HepG2 (cell line): Measurements from ENCODE around the gene PYGL. TPM values are rescaled to one million over a fixed set of nuclear protein-coding genes. Genes with fewer than 3 reads are reported as not detected.

Source experiments
- BCL3 ChIP-seq: sonication (generic); formaldehyde crosslinking; IDR thresholded peaks from 2 replicates; pipeline ENCODE4 v1.5.1; 2020; ENCODE audit warnings: mild to moderate bottlenecking, missing genetic modification reagents, moderate library complexity
- DDIT3 ChIP-seq: sonication (generic); formaldehyde crosslinking; IDR thresholded peaks from 2 replicates; pipeline ENCODE4 v1.4.0; 2020; ENCODE audit warnings: mild to moderate bottlenecking, missing genetic modification reagents
- EEA1 ChIP-seq: sonication (generic); formaldehyde crosslinking; IDR thresholded peaks from 2 replicates; pipeline ENCODE4 v1.5.1; 2020; ENCODE audit warnings: mild to moderate bottlenecking, missing genetic modification reagents, borderline replicate concordance
- FOSL2 ChIP-seq: sonication (generic); formaldehyde crosslinking; IDR thresholded peaks from 2 replicates; pipeline ENCODE4 v1.4.0; 2020; ENCODE audit warnings: missing genetic modification reagents
- HMG20A ChIP-seq: IDR thresholded peaks from 2 replicates; pipeline ENCODE4 v1.6.1; 2016; ENCODE audit warnings: borderline replicate concordance
- LBX2 ChIP-seq: sonication (generic); formaldehyde crosslinking; IDR thresholded peaks from 2 replicates; pipeline ENCODE4 v1.5.0; 2020; ENCODE audit warnings: missing genetic modification reagents, mild to moderate bottlenecking, borderline replicate concordance
- MYC ChIP-seq: sonication (generic); formaldehyde crosslinking; IDR thresholded peaks from 2 replicates; pipeline ENCODE4 v1.9.0; 2021; ENCODE audit warnings: missing genetic modification reagents, borderline replicate concordance
- PAWR ChIP-seq: sonication (generic); formaldehyde crosslinking; IDR thresholded peaks from 2 replicates; pipeline ENCODE4 v1.4.0; 2020; ENCODE audit warnings: missing genetic modification reagents, mild to moderate bottlenecking, borderline replicate concordance
- RCOR2 ChIP-seq: IDR thresholded peaks from 2 replicates; pipeline ENCODE4 v1.6.1; 2016; ENCODE audit warnings: missing biosample characterization, missing genetic modification reagents
- RNF2 ChIP-seq: fragments of 450-650 bp; conservative IDR thresholded peaks from 2 replicates; pipeline ENCODE4 v1.6.1; 2016; ENCODE audit warnings: low read depth
- ZBTB40 ChIP-seq, 2 experiments: fragments of 450-650 bp in 1 of 2; sonication (generic) in 1 of 2; formaldehyde crosslinking in 1 of 2; IDR thresholded peaks; 2 replicates each; pipeline versions ENCODE4 v1.6.1 to v1.8.0; 2016 to 2022; ENCODE audit warnings: antibody characterized with exemption in 1 of 2, mild to moderate bottlenecking in 1 of 2, missing genetic modification reagents in 1 of 2
- ZFP36 ChIP-seq: fragments of 150-350 bp; IDR thresholded peaks from 2 replicates; pipeline ENCODE4 v1.6.1; 2018; ENCODE audit warnings: borderline replicate concordance, low read length, low read depth; ENCODE audit not compliant: partially characterized antibody
- ZFY ChIP-seq: sonication (generic); formaldehyde crosslinking; IDR thresholded peaks from 2 replicates; pipeline ENCODE4 v1.4.0; 2020; ENCODE audit warnings: missing genetic modification reagents
- ZNF451 ChIP-seq: sonication (generic); formaldehyde crosslinking; IDR thresholded peaks from 2 replicates; pipeline ENCODE4 v1.5.0; 2020; ENCODE audit warnings: mild to moderate bottlenecking, missing genetic modification reagents
- ZNF484 ChIP-seq: sonication (generic); formaldehyde crosslinking; IDR thresholded peaks from 2 replicates; pipeline ENCODE4 v1.5.1; 2020; ENCODE audit warnings: mild to moderate bottlenecking, low read depth, missing genetic modification reagents, borderline replicate concordance
- ZNF496 ChIP-seq: sonication (generic); formaldehyde crosslinking; IDR thresholded peaks from 2 replicates; pipeline ENCODE4 v1.8.1; 2023; ENCODE audit warnings: mild to moderate bottlenecking, moderate library complexity, missing genetic modification reagents; ENCODE audit not compliant: insufficient replicate concordance
- ZNF768 ChIP-seq: sonication (generic); formaldehyde crosslinking; IDR thresholded peaks from 2 replicates; pipeline ENCODE4 v1.4.0; 2020; ENCODE audit warnings: missing genetic modification reagents
- polyA plus RNA-seq, 8 experiments: library from polyadenylated mRNA; depleted of rRNA in 3 of 8; stranded (reverse) in 7 of 8; unstranded in 1 of 8; fragments of >200 nt; fragmentation: Illumina TruSeq in 4 of 8; extraction: Trizol in 4 of 8; gene quantifications; 2 replicates each; pipeline versions ENCODE4 v1.2.1 to v1.2.3, GENCODE V29; 2011 to 2016; ENCODE audit warnings: low read depth in 4 of 8, missing spikeins in 1 of 8, mixed read lengths in 1 of 8; ENCODE audit not compliant: insufficient read depth in 1 of 8
- total RNA-seq, 5 experiments: library from RNA; depleted of rRNA; stranded (reverse); fragments of >200 nt; fragmentation: Illumina TruSeq; extraction: Trizol; gene quantifications; 2 replicates each; pipeline ENCODE4 v1.2.3, GENCODE V29; 2016; ENCODE audit warnings: low read depth in 1 of 5

Gene PYGL
- total and polyA plus RNA-seq, 2 of the 13 experiments (the other 11 are each of a cell fraction or from before 2014, with no cell fraction given) = 98.4 to 110 TPM

GRCh38 chr14:50935126-50936015 lies 8.9 kb downstream of the PYGL start (continued):
- TF ChIP-seq ZBTB40 (IDR thresholded peaks at IDR 0.05) (no peak), ZBTB40 (CRISPR knock-in tag; IDR thresholded peaks at IDR 0.05) (no peak; the same call in 1 of the 2 replicates), ZNF451 (CRISPR knock-in tag) (no peak), RCOR2 (CRISPR knock-in tag) (peak; percentile 61), ZFP36 (no peak), DDIT3 (CRISPR knock-in tag) (no peak), HMG20A (peak; percentile 90; the same call in 1 of the 2 replicates), FOSL2 (CRISPR knock-in tag) (peak; percentile 46), LBX2 (CRISPR knock-in tag) (no peak), PAWR (CRISPR knock-in tag) (no peak), ZNF484 (CRISPR knock-in tag) (no peak), ZFY (CRISPR knock-in tag) (0 out of 2 replicates have a peak, but pooled peaks have one; percentile 37), RNF2 (no peak), ZNF768 (CRISPR knock-in tag) (no peak), BCL3 (CRISPR knock-in tag) (0 out of 2 replicates have a peak, but pooled peaks have one; percentile 11), MYC (CRISPR knock-in tag) (no peak), ZNF496 (CRISPR knock-in tag) (no peak), EEA1 (CRISPR knock-in tag) (no peak)
